ENCODE results near the gene FOXK1.
A peak's percentile ranks its signal among the peaks of the same experiment; 100 is the strongest.
"Not testable (repeated sequence)": the region's sequence is repeated elsewhere in the genome, so short reads cannot be mapped to it uniquely, and the experiment has no call there.

The FOXK1 gene

DNA sequence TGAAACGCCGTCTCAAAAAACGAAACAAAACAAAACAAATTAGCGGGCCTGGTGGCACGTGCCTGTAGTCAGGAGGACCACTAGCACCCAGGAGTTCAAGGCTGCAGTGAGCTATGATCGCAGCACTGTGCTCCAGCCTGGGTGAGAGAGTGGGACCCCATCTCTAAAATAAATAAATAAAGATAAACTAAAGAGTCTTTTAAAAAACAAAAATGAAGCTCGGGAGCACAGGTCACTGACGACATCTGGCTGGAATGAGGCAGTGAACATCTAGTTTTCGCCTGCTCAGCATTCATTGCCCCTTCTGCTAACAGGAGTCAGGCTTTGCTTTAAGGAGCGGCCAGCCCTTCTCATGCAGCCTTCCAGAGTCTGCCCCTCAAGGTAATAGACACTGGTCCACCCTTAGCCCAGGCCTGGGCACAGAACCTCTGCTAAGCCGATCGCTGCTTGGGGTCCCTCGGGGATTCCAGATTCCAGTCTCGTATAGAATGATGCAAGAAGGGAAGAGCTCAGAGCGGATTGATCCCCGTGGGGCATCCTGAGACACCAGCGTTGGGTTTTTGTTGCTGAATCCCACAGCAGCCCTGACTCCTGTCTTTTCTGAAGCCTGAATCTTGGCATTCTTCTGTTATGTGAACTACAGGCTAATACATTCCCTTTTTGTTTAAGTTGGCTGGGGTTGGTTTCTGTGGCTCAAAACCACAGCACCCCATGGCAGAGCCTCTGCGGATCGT lies 14.2 kb upstream of the FOXK1 start:
- no peak for DNase-seq

DNA sequence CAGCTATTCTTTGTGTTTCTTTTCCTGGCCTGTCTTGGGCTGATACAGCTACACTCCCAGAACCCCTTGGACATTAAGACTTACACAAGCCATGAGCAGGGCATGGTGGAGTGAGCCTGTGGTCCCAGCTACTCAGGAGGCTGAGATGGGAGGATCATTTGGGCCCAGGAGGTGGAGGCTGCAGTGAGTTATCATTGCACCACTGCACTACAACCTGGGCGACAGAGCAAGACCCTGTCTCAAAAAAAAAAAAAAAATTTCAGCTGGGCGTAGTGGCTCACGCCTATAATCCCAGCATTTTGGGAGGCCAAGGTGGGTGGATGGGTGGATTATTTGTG lies 13.6 kb upstream of the FOXK1 start:
- no peak for DNase-seq

DNA sequence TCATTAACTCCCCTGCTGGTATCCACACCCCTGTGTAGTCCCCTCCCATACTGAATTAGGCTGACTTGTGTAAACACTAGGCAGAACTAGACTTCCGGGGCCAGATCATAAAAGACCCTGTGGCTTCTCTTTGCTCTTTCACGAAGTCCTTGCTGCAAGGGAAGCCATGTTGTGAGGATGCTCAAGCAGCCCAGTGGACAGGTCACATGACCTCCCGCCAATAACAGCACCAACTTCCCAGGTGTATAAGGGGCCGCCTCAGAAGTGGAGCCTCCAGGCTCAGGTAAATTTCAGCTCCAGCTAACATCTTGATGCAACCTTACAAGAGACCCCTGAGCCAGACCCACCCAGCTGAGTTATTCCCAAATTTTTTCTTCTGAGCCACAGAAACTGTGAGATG lies 11.3 kb upstream of the FOXK1 start:
- DNase-seq = no peak

DNA sequence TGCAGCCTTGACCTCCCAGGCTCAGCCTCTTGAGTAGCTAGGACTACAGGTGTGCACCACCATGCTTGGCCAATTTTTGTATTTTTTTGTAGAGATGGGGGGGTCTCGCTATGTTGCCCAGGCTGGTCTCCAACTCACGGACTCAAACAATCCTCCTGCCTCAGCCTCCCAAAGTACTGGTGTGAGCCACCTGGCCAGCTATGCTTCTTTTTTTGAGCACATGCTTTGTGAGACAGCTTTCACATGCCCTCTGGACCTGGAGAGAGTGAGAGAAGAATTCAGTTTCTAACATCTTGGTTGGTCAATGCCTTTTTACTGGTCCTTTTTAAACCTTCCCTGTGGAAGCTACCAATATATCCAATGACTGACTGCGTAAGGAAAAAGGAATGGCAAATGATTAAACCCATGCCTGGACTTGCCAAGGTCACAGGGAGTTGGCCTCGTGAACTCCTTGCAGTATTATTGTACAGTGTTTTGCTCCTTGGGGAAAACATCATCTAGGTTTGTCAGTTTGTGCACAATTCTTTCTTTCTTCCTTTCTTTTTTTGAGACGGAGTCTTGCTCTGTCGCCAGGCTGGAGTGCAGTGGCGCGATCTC lies 6.2 kb upstream of the FOXK1 start:
- DNase-seq = no peak

DNA sequence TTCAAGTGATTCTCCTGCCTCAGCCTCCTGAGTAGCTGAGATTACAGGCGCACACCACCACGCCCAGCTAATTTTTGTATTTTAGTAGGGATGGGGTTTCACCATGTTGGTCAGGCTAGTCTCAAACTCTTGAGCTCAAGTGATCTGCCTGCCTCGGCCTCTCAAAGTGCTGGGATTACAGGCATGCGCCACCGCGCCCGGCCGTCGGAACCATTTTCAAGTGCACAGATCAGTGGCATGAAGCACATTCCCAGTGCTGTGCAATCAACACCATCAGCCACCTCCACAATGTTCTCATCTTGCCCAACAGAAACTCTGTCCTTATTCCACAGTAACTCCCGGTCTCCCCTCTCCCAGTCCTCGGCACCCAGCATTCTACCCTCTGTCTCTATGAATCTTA lies 4.6 kb upstream of the FOXK1 start:
- DNase-seq = not testable (repeated sequence)

DNA sequence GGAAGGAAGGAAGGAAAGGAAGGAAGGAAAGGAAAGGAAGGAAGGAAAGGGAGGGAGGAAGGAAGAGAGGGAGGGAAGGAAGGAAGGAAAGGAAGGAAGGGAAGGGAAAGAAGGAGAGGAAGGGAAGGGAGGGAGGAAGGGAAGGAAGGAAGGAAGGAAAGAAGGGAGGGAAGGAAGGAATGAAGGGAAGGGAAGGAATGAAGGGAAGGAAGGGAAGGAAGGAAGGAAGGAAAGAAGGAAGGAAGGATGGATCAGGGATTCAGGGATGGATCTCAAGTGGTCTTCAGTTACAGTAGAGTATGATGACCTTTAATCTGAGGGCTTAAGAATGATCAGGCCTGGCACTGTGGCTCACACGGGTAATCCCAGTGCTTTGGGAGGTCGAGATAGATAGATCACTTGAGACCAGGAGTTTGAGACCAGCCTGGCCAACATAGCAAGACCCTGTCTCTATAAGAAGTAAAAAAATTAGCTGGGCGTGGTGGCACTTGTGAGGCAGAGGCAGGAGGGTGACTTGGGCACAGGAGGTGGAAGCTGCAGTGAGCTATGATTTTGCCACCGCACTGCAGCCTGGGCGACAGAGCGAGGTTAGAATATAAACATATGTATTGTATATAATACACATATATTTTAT lies 760 bp upstream of the FOXK1 start:
- no peak for DNase-seq

DNA sequence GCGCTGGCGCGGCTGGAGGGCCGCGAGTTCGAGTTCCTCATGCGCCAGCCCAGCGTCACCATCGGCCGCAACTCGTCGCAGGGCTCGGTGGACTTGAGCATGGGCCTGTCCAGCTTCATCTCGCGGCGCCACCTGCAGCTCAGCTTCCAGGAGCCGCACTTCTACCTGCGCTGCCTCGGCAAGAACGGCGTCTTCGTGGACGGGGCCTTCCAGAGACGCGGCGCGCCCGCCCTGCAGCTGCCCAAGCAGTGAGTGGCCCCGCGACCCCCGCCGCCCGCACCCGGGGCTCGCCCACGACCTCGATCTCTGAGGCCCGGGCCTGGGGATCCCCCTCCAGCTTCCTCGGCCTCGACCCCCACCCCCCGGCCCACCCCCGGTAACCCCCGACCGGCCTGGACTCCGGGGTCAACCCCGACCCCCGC lies 537 bp downstream of the FOXK1 start:
- no peak for DNase-seq

DNA sequence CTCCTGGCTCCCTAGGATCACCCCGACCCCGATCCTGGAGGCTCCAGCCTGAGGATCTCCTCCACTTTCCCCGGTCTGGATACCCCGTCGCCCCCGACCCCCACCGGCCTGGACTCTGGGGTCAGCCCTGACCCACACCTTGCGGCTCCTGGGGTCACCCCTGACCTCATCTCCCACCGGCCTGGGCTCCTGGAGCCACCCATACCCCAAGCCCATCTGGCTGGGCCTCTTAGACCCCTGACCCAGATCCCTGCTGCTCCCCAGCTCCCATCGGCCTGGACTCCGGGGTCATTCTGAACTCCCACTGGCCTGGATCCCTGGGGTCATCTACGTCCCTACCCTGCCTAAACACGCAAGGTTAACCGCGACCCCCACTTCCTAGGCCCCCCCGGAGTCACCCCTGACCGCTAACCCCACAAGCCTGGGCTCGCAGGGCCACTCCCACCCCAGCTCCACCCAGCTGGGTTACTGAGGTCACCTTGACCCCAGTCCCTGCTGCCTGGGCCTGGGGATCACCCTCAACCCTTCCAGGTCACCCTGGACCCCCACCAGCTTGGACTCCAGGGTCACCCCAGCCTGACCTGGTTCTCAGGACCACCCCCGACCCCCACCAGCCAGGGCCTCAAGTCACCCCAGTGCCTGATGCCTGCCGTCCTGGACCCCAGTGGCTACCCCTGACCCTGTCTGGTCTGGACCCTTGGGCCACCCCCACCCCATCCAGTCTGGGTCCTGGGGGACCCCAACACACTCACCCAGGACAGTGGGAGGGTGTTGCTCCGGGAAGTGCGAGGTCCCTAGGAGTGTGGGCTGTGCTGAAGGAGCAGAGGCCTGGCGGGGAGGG lies 1.2 kb downstream of the FOXK1 start:
- DNase-seq = no peak

DNA sequence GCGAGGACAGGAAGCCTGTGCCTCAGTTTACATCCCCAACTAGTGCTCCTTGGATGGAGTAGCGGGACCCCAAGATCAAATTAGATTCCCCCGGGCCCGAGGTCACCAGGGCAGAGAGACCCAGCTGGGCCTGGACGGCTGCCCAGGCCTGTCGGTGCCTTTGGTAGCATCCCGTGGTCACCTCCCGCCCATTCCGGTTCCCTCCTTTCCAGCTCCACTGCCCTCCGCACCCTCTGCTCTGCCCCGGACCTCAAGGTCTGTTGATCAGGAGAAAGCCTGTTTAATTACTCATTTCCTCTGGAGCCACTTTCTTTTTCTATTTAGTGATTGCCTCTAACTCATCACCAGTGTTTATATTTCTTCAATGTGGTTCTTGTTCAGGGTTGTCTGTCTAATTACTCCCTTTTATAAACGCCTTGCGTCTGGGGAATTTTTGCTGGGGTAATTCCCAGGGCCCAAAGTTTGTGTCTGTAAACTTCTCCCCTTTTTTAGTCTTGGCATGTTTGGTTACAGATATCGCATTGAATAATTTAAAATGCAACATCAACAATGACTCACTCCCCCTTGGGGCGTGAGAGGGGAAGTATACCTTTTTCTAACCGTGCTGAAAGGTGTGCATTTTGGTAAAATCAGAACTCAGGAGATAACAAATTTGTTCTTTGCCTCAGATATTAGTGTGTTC lies 1.9 kb downstream of the FOXK1 start:
- DNase-seq = peak; percentile 16

DNA sequence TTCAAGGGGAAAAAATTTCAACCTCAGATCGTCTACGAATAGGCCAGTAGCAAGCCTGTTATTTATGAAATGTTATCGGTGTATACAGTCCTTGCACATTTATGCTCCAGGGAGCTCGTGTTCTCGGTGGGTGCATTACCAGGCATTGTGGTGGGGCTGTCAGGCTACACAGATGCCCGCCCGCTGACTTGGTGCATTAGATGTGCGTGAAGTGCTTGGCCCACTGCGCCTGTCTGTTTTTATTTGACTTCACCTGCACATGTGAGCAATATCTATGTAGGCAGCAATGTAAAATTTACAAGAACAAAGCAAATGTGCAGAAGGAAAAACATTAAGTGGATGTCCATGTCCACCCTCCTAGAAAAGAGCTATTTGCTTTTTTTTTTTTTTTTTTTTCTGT lies 2.8 kb downstream of the FOXK1 start:
- no peak for DNase-seq

DNA sequence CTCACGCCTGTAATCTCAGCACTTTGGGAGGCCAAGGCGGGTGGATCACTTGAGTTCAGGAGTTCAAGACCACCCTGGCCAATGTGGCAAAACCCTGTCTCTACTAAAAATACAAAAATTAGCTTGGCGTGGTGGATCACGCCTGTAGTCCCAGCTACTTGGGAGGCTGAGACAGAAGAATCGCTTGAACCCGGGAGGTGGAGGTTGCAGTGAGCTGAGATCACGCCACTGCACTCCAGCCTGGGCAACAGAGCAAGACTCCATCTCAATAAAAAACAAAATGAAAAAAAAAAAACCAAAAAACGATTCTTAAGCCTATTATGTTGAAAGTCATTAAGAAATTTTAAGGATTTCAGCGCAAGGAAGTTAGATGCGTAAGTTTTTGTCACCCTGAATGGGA lies 3.6 kb downstream of the FOXK1 start:
- DNase-seq = not testable (repeated sequence)

DNA sequence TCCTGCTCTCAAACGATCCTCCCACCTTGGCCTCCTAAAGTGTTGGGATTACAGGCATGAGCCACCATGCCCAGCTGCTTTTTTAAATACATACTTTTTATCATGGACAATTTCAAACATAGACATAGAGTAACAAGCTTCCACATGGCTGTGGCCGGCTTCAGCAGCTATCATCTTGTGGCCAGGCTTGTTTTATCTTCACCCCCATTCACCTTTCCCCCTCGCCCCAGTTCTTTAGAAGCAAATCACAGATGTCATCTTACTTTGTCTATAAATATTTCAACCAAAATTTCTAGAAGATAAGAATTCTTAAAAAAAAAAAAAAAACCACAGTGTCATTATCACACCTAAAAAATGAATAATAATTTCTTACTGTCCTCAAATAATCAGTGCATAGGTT lies 5.9 kb downstream of the FOXK1 start:
- DNase-seq = no peak

DNA sequence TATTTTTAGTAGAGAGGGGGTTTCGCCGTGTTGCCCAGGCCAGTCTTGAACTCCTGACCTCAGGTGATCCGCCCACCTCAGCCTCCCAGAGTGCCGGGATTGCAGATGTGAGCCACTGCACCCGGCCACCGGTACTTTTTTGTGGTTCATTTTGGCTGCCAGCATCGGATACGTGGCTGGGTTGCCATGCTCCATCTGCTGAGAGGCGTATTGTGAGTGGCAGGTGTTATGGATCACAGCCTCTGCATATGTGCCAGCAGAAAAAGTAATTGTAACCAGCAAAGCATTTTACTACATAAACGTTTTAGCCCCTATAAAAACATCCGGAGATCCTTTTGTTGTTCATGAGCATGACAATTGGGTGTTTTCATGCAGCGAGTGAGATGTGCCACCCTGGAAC lies 7.1 kb downstream of the FOXK1 start:
- DNase-seq = no peak

DNA sequence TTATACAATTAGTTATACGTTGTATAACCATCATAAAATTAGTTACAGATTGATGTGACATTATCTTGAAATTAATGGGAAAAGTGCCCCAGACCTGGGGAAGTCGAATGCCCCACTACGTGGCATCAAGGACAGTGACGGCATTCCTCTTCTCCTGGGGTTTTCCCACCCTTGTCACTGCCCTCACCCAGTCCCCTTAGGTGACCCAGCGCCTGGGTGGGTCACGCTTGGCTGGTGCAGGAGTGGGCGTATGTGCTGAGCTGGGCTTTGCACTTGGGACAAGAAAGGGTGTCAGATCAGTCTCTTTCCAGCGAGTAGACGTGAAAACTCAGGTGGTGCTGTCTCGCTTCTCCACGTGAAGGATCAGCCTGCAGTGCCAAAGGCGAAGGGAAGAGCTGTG lies 7.6 kb downstream of the FOXK1 start:
- DNase-seq = no peak

DNA sequence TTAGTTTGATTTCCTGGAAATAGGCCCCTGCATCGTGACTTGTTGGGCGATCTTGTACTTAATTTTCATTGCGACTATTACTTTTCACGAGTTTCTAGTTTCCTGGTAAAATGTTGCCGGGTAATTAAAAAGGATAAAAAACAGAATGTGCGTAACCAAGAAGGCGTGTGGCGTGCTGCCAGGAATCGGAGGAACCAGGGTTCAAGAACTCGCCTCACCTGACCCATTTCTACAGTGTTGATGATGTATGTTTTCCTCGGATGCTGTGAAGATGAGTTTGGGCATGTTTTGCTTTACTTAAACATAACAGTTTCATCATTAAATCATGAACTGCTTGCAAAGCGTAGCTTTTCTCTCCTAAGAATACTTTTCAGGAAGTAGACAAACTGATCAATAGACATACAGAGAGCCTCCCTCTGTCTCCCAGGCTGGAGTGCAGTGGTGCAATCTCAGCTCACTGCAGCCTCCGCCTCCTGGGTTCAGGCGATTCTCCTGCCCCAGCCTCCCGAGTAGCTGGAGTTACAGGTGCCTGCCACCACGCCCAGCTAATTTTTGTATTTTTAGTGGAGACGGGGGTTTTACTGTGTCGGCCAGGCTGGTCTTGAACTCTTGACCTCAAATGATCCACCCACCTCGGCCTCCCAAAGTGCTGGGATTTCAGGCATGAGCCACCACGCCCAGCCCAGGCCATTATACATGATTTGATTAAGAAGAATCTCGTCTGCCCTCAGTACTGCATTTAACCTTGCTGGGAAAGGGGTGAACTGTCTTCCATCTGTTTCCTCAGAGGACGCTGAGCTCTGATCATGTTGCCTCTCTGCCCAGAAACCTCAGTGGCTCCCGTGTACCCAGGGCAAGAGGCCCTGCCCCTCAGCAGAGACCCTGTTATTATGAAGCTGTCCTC lies 9.1 kb downstream of the FOXK1 start:
- DNase-seq = no peak

DNA sequence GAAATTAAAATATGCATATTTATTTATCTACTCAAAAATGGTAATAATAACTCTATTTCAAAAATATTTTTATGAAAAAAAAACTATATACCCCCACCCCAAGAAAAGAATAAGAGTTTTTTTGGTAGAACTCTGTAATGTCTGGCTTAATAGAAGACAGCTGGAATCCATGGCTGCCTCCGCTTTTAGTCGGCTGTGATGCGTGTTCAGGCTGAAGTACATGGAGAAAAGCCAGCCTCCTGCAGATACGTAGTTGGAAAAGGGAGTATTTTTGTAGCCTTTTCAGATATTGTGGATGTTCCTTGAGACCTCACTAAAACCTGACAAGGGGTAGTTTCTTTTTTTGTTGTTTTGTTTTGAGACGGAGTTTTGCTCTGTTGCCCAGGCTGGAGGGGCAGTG lies 10.0 kb downstream of the FOXK1 start:
- no peak for DNase-seq

DNA sequence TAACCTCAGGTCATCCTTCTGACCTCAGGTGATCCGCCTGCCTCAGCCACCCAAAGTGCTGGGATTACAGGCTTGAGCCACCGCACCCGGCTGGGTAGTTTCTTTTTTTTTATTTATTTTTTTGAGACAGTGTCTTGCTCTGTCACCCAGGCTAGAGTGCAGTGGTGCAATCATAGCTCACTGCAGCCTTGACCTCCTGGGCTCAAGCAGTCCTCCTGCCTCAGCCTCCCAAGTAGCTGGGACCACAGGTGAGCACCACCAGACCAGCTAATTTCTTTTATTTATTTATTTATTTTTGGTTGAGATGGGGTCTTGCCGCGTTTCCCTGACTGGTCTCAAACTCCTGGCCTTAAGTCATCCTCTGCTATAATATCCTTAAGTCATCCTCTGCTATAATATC lies 10.5 kb downstream of the FOXK1 start:
- not testable (repeated sequence) for DNase-seq

DNA sequence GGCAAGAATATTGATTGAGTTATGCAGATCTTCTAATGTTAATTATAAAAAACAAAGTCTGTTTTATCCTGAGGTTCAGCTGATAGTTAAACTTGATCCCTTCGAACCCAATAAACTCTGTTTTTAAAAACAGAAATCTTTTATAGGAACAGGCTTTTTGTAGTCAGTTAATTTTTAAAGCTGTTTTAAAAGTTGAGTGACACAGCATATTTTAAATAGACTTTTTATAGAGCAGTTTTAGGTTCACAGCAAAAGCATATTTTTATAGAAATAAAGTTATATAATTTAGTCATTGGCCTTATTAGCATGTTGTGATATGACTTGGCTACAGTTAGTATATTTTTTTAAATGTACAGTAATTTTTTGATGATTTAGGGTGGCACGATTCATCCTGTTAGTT lies 11.1 kb downstream of the FOXK1 start:
- DNase-seq = no peak

DNA sequence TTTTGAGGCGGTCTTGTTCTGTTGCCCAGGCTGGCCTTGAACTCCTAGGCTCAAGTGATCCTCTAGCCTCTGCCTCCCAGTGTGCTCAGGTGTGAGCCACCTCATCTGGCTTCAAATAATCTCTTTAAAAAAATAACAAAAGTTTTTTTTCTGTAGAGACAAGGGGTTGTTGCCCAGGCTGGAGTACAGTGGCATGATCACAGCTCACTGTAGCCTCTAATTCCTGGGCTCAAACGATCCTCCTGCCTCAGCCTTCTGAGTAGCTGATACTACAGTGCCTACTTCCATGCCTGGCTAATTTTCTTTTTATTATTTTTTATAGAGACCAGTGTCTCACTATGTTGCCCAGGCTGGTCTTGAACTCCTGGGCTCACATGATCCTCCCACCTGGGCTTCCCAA lies 11.7 kb downstream of the FOXK1 start:
- DNase-seq = no peak

DNA sequence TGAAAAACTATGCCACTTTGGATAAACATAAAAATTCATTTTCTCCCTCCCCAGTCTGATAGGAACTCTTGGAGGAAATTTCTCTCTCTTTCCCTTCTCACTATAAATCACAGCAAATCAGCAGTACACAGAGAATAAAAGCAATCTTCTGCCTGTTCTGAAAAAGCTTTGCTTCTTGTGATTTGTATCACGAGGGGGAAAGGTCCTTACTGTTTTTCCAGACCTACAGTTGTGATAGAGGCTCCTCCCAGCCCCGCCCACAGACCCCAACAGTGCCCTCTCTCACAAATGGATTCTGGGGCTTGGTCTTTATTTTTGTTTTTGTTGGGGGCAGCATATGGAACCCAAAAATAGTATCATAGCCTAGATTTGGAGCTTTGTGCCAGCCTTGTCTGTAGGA lies 12.2 kb downstream of the FOXK1 start:
- no peak for DNase-seq

DNA sequence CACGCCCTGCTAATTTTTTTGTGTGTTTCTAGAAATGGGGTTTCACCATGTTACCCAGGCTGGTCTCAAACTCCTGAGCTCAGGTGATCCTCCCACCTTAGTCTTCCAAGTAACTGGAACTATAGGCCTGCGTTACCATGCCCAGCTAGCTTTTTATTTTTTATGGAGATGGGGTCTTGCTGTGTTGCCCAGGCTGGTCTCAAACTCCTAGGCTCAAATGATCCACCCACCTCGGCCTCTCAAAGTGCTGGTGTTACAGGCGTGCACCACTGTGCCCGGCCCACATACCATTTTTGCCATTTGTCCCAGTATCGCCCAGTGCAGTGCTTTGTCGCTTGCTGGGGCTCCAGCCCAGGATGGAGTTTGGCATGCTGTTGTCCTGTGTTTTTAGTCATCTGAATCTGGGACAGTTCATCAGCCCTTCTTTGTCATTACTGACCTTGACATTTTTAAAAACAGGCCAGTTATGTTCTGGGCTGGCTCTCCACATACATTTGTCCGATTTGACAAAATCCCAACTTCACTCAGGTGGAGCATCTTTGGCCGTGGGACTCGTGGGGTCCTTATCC lies 16.7 kb downstream of the FOXK1 start:
- no peak for DNase-seq

DNA sequence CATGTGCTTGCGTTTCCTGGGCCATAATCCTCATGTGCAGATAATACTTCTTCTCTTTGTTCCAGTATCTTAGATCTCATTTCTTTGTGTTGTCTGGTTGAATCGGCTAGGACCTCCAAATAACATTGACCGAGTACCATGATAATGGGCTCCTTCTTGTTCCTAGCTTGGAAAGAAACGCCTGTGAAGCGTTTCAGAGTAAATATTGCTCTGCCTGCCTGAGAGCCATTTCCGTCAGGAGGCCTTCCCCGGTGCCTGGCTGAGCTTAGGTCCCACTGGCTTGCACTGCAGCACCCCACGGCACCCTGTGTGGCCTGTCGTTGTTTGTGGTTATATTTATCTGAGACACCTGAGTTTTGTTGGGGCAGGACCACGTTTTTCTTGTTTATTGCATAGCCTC lies 17.7 kb downstream of the FOXK1 start:
- DNase-seq = no peak
